ENCODE results near the gene SIPA1L3.

The SIPA1L3 gene

DNA sequence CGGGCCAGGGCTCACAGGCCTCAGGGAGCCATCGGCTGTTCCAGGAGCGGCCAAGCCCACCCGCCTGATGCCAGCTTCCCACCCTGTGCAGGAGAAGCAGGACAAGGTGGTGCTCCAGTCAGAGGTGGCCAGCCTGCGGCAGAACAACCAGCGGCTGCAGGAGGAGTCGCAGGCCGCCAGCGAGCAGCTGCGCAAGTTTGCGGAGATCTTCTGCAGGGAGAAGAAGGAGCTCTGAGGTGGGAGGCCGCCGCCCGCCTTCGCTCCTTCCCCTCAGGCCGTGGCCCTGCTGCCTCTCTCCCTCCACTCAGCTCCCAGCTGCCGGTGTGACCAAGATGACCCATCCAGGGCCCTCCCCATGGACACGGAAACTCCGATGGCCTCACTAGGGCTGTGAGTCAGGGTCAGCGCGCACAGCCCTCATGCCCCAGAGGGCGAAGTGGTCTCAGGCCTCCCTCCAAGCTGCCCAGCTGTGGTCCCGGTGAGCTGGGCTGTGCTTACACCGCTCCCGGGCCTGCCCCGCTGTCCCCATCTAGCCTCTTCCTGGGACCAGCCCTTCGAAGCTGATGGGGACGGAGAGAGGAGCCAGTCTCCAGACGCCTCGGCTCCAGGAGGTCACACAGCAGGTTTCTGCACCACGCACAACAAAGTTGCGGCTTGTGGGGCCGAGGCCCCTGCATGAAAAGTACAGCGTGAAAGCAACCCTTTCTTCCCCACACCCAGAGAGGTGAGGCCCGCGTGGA is 299.2 kb downstream of the SIPA1L3 start:
- TF ChIP-seq, protein P1, sequence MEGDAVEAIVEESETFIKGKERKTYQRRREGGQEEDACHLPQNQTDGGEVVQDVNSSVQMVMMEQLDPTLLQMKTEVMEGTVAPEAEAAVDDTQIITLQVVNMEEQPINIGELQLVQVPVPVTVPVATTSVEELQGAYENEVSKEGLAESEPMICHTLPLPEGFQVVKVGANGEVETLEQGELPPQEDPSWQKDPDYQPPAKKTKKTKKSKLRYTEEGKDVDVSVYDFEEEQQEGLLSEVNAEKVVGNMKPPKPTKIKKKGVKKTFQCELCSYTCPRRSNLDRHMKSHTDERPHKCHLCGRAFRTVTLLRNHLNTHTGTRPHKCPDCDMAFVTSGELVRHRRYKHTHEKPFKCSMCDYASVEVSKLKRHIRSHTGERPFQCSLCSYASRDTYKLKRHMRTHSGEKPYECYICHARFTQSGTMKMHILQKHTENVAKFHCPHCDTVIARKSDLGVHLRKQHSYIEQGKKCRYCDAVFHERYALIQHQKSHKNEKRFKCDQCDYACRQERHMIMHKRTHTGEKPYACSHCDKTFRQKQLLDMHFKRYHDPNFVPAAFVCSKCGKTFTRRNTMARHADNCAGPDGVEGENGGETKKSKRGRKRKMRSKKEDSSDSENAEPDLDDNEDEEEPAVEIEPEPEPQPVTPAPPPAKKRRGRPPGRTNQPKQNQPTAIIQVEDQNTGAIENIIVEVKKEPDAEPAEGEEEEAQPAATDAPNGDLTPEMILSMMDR (IDR thresholded peaks at IDR 0.05; ENCODE audit: low read depth, low read length) = no peak
- TF ChIP-seq EZH2phosphoT487 (IDR thresholded peaks at IDR 0.05; ENCODE audit: low read depth) = no peak
- Histone ChIP-seq H3K9ac (ENCODE audit: low read length) (no peak overlapping the region), H3K36me3 (replicated peaks; ENCODE audit: low read depth, low read length) (peaks cover 3% of the 10 kb centered on the region), H3K4me3 (ENCODE audit: low read length) (no peak overlapping the region), H4K20me1 (ENCODE audit: insufficient read depth, low read length) (no peaks in the 10 kb centered on the region), H3K4me1 (ENCODE audit: low read length) (no peaks in the 10 kb centered on the region), H3K79me2 (ENCODE audit: low read length) (no peaks in the 10 kb centered on the region), H3K27me3 (ENCODE audit: low read depth, low read length) (peaks cover 17% of the 10 kb centered on the region), H3K4me2 (ENCODE audit: low read length) (no peak overlapping the region), H3K27ac (ENCODE audit: low read length) (no peak overlapping the region), H2AFZ (ENCODE audit: low read depth, low read length) (no peak overlapping the region), H3K9me3 (ENCODE audit: insufficient read depth, low read length) (no peaks in the 10 kb centered on the region)

DNA sequence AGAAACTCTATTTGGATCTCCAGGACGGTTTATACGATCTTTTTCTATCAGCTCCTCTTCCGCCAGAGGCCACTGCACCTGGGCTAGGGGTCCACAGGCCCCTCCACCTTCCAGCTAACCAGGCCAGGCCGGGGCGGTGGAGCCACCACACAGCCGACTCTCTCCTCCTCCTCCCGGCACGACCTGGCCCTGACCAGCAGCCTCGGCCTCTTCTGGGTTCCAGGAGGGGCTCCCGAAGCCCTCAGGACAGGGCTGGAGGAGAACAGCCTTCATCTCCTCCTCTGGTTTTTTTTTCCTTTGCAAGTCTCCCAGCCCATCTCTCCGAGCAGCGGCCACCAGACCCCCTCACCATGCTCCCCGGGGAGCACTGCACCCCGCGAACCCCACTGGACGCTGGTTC is 299.9 kb downstream of the SIPA1L3 start:
- H3K27me3 ChIP-seq (ENCODE audit: low read depth, low read length) = peaks cover 17% of the 10 kb centered on the region
- no peak overlapping the region for H3K4me2 ChIP-seq (ENCODE audit: low read length)
- H3K79me2 ChIP-seq (ENCODE audit: low read length) = no peaks in the 10 kb centered on the region

DNA sequence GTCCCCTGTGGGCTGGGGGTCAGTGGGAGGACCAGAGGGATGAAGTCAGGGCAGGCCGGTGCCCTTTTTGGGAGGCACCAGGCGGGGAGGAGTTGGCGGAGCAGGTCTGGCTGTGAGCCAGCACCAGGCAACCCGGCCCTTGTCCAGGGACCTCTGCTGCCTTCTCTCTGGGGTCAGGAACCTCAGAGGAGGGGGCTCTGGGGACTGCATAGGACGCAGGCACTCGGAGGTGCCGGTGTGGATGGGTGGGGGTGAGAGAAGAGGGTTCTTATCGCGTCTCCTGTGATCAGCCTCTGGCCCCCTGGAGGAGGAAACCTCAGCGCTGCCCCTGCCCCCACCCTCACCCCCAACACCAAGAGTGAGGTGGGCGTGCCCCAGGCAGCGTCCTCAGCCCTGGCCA is 300.5 kb downstream of the SIPA1L3 start:
- Histone ChIP-seq H3K9me3 (ENCODE audit: insufficient read depth, low read length) (no peaks in the 10 kb centered on the region), H3K4me1 (ENCODE audit: low read length) (no peaks in the 10 kb centered on the region), H3K9ac (ENCODE audit: low read length) (no peak overlapping the region), H2AFZ (ENCODE audit: low read depth, low read length) (no peak overlapping the region), H3K79me2 (ENCODE audit: low read length) (no peaks in the 10 kb centered on the region), H3K4me2 (ENCODE audit: low read length) (no peak overlapping the region), H3K27ac (ENCODE audit: low read length) (no peak overlapping the region), H3K27me3 (ENCODE audit: low read depth, low read length) (peaks cover 17% of the 10 kb centered on the region), H4K20me1 (ENCODE audit: insufficient read depth, low read length) (no peaks in the 10 kb centered on the region), H3K4me3 (ENCODE audit: low read length) (no peak overlapping the region), H3K36me3 (replicated peaks; ENCODE audit: low read depth, low read length) (peaks cover 3% of the 10 kb centered on the region)
- TF ChIP-seq, protein P1 (IDR thresholded peaks at IDR 0.05; ENCODE audit: low read depth, low read length) = no peak
- no peak for TF ChIP-seq EZH2phosphoT487 (IDR thresholded peaks at IDR 0.05; ENCODE audit: low read depth)

More for the DNA sequence above, 299.9 kb downstream of the SIPA1L3 start:
- Histone ChIP-seq H3K27ac (ENCODE audit: low read length) (no peak overlapping the region), H2AFZ (ENCODE audit: low read depth, low read length) (no peak overlapping the region), H3K4me3 (ENCODE audit: low read length) (no peak overlapping the region), H3K9me3 (ENCODE audit: insufficient read depth, low read length) (no peaks in the 10 kb centered on the region), H4K20me1 (ENCODE audit: insufficient read depth, low read length) (no peaks in the 10 kb centered on the region), H3K36me3 (replicated peaks; ENCODE audit: low read depth, low read length) (peaks cover 3% of the 10 kb centered on the region), H3K9ac (ENCODE audit: low read length) (no peak overlapping the region), H3K4me1 (ENCODE audit: low read length) (no peaks in the 10 kb centered on the region)
- TF ChIP-seq EZH2phosphoT487 (IDR thresholded peaks at IDR 0.05; ENCODE audit: low read depth) = no peak
- TF ChIP-seq, protein P1 (IDR thresholded peaks at IDR 0.05; ENCODE audit: low read depth, low read length) = no peak

DNA sequence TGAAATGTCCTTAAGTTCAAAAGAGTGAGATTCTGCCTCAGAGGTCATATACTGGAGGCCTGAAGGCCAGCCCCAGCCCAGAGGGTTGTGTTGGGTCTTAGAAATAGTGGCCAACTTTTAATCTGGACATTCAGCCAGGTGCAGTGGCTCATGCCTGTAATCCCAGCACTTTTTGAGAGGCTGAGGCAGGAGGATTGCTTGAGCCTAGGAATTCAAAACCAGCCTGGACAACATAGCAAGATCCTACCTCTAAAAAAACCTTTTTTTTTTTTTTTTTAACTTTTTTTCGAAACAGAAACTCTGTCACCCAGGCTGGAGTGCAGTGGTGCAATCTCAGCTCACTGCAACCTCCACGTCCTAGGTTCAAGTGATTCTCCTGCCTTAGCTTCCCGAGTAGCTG is 301.6 kb downstream of the SIPA1L3 start:
- Histone ChIP-seq H3K9me3 (ENCODE audit: insufficient read depth, low read length) (no peaks in the 10 kb centered on the region), H2AFZ (ENCODE audit: low read depth, low read length) (no peak overlapping the region), H3K4me2 (ENCODE audit: low read length) (no peak overlapping the region), H3K4me3 (ENCODE audit: low read length) (no peak overlapping the region), H3K9ac (ENCODE audit: low read length) (no peak overlapping the region), H3K79me2 (ENCODE audit: low read length) (no peaks in the 10 kb centered on the region), H3K27me3 (ENCODE audit: low read depth, low read length) (peaks cover 17% of the 10 kb centered on the region), H4K20me1 (ENCODE audit: insufficient read depth, low read length) (no peaks in the 10 kb centered on the region), H3K27ac (ENCODE audit: low read length) (no peak overlapping the region), H3K4me1 (ENCODE audit: low read length) (no peaks in the 10 kb centered on the region), H3K36me3 (replicated peaks; ENCODE audit: low read depth, low read length) (no peaks in the 10 kb centered on the region)
- TF ChIP-seq, protein P1 (IDR thresholded peaks at IDR 0.05; ENCODE audit: low read depth, low read length) = no peak
- no peak for TF ChIP-seq EZH2phosphoT487 (IDR thresholded peaks at IDR 0.05; ENCODE audit: low read depth)

Data from OCI-LY3 (cell line).